ENCODE results near the gene SLC25A30.

The SLC25A30 gene

GRCh38 chr13:45417790-45418534 is at the start of gene SLC25A30:
TSS of gene SLC25A30 (minus strand) at chr13:45418373. CDS start at chr13:45411425, 6,948 bp downstream.
- ATAC-seq: peak; percentile 97

DNA sequence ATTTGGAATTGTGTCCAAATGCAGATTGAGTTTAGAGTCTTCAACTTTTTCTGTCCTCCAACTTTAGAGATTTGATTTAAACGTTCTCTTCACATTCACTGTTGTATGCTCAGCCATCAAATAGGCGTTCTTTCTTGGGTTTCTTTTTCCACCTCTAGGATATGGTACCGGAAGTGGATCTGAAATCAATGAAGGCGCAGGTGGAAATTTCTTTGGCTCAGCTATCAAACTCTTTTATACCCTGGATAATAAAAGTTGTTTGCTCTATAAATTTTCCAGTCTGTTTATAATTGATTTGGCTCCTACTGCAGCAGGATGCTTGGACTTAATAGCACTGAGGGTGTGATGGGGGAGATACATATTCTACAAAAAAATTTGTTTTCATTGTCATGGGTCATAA is 48.2 kb upstream of the SLC25A30 start:
- no peak for ATAC-seq

DNA sequence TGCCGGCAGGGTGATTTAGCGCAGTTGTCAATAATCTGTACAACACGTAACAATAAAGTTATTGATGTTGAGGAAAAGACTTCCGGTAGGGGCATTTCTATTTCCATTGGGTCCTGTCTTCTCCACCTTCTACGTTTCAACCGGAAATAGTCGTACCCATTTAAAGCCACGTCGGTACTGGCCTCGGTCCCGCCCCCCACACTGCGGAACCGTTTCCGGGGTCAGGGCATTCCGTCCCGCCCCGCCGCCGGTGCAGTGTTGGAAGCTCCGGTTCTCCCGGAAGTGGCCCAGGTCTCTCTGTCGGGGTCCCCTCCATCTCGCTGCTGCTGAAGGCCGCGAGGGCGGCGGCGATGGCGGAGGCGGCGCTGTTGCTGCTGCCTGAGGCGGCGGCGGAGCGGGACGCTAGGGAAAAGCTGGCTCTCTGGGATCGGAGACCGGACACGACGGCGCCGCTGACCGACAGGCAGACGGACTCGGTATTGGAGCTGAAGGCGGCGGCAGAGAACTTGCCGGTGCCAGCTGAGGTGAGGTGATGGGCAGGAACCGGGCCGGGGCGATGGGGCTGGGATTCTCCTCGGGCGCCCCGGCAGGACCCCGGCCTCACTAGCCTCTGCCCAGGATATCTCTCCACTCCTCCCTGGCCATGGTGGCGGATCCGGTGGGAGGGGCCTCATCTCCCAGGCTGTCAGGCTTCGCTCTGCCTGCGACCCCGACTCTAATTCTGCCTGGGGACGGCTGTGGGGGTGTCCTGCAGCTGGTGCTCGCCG is 46.7 kb upstream of the SLC25A30 start, which contains the start of gene COG3:
TSS of gene COG3 (plus strand) at position 253 of the 767 bp plus-strand sequence. CDS start at position 351, 98 bp downstream.
- peak; percentile 97 for ATAC-seq

DNA sequence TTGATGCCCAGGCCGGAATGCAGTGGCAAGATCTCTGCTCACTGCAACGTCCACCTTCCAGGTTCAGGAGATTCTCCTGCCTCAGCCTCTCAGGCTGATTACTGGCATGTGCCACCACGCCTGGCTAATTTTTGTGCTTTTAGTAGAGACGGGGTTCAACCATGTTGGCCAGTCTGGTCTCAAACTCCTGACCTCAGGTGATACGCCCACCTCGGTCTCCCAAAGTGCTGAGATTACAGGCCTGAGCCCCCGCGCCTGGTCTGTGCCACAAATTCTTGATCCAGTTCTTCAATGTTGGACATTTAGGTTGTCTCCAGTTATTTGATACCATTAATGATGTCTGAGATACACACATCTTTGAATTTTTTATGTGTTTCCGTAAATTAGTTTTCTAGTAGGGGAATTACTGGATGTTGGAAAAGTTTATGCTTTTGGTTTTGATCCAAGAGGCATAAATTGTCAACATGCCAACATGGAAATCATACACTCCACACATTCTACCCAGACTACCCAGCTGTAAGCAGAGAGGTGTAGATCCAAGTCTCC is 46.0 kb upstream of the SLC25A30 start:
- no peak for ATAC-seq

- no peak for ATAC-seq
Observed at GRCh38 chr13:45456196-45456972, 38.2 kb upstream of the SLC25A30 start.

DNA sequence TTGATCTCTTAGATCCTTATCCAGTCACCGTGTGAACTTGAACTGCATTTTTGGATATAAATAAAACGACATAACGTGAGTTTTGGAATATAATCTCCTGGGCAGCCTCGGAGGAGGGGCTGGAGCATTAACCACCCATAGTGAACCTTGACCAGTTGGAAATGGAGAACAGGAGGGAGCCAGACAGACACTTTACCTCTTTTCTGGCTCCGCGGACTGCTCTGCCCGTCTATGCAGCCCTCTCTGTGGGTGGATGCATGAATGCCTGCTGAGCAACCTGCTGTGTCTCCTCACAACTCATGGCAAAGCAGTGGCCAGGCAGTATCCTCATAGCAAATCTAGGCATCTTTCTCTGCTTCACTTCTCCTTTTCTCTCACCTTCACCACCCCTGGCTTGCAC is 36.0 kb upstream of the SLC25A30 start:
- no peak for ATAC-seq

DNA sequence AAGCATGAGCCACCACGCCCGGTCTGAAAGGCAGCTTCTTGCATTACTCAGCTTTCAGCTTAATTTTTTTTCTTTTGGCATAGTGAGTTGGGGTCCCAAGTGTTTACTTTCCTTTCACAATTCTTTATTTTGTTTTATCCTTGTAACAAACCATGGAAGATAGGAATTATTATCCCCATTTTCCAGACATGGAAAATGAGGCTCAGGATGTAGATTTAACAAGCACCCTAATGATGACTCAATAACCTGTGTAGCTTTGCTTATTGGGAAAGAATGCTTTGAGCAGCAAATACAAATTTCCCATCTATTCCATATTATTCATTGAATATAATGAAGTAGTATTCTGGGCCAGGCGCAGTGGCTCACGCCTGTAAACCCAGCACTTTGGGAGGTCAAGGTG is 33.1 kb upstream of the SLC25A30 start:
- ATAC-seq: no peak

DNA sequence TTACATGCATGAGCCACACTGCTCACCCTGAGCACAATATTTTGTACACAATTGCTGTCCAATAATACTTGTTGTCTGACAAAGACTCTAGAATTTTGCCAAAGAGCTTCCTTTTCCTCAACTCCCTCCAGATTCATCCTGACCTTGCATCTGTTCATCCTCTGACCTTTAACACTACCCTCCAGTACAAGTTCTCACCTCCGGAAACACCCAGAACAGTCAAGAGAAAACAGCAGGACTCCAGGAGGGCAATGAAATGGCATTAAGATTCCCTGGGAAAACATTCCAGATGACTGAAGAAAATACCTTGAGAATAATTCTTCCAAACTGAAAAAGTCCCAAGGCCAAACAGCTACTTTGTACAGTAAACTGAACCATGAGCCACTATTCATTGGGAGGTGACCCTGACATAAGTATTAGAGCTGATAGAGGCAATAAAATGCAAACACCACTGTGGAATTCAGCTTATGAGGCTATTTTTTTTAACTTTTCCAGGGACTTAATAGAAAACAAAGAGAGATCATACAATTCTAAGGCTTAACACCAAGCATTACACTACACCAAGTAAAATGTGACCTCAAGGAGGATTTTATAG is 30.9 kb upstream of the SLC25A30 start:
- no peak for ATAC-seq

DNA sequence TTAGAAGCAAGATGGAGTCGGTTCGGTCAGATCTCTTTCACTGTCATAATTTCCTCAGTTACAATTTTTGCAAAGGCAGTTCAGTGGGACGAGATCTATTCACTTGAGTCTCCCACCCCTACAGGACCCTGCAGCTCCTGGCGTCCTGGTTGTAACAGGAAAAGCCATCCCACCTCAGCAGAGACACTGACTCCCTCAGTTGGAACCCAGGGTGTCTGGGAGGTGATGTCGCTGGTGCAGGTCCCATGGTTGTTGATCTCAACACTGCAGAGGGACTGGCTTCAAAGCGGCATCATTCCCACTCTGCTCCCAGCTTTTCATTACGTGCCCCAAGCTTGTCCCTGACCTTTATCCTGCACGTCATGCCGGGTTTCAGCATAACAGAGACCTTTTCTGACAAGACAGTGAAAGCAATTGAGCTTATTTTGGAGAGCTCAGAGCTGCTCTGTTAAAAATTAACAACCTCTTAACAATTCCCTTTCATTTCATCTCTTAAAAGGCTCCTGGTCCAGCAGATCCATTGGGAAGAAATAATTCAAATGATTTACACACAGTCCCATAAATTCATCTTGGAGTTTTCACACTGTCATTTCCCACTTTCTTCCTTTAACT is 29.0 kb upstream of the SLC25A30 start:
- no peak for ATAC-seq

DNA sequence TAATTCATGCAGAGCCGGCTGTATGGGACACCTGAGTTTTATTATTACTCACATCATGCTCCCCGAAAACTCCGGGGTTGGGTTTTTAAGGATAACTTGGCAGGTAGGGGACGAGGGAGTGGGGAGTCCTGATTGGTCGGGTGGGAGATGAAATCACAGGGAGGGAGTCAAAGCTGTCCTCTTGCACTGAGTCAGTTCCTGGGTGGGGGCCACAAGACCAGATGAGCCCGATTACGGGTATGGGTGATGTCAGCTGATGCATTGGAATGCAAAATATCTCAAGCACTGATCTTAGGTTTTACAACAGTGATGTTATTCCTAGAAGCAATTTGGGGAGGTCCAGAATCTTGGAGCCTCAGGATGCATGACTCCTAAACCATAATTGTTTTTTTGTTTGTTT is 28.0 kb upstream of the SLC25A30 start:
- no peak for ATAC-seq

GRCh38 chr13:45445053-45445452 is 26.9 kb upstream of the SLC25A30 start:
- ATAC-seq: no peak

DNA sequence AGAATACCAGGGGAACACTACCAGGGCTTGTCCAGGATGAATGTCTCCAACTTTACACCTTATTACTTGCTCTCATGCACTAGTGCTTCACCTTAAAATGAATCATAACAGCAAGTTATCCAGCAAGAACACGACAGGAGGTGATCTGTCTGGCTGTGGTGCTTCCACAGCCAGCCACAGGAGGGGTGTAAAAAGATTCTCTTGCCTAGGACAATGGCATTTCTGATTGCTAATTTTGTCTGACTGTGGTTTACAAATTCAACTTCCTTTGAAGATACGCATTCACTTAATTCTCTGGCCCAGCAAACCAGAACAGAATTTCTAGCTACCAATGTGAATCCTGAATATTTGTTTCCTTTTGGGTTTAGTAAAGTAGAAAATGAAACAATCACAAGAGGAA is 23.5 kb upstream of the SLC25A30 start:
- ATAC-seq: peak; percentile 36 to 61

- ATAC-seq: no peak
Observed at GRCh38 chr13:45439781-45440462, 21.7 kb upstream of the SLC25A30 start.

- ATAC-seq: no peak
Observed at GRCh38 chr13:45439008-45439407, 20.8 kb upstream of the SLC25A30 start.

- no peak for ATAC-seq
Observed at GRCh38 chr13:45437947-45438346, 19.8 kb upstream of the SLC25A30 start.

DNA sequence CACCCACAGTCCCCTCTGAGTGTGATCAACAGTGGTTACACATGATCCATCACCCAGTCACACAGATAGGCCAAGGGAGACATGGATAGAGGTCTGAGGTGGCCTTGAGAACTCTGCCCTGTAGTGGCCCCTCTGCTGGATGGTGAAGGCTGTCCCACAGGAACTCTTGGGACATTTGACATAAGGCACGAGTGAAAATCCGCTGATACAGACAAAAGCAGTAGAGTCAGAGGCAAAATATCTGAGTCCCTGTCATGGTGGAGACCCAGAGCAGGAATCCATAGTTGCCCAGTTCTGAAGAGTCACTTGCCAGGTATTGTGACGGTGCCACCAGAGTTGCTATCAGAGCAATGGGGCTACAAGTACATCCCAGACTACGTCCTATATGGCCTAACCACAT is 18.8 kb upstream of the SLC25A30 start:
- ATAC-seq: no peak

DNA sequence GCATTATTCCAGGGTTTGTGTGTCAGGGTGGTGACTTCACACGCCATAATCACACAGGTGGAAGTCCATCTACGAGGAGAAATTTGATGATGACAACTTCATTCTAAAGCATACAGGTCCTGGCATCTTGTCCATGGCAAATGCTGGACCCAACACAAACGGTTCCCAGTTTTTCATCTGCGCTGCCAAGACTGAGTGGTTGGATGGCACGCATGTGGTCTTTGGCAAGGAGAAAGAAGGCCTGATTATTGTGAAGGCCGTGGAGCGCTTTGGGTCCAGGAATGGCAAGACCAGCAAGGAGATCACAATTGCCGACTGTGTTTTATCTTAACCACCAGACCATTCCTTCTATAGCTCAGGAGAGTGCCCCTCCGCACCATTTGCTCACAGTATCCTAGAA is 18.2 kb upstream of the SLC25A30 start:
- no peak for ATAC-seq

DNA sequence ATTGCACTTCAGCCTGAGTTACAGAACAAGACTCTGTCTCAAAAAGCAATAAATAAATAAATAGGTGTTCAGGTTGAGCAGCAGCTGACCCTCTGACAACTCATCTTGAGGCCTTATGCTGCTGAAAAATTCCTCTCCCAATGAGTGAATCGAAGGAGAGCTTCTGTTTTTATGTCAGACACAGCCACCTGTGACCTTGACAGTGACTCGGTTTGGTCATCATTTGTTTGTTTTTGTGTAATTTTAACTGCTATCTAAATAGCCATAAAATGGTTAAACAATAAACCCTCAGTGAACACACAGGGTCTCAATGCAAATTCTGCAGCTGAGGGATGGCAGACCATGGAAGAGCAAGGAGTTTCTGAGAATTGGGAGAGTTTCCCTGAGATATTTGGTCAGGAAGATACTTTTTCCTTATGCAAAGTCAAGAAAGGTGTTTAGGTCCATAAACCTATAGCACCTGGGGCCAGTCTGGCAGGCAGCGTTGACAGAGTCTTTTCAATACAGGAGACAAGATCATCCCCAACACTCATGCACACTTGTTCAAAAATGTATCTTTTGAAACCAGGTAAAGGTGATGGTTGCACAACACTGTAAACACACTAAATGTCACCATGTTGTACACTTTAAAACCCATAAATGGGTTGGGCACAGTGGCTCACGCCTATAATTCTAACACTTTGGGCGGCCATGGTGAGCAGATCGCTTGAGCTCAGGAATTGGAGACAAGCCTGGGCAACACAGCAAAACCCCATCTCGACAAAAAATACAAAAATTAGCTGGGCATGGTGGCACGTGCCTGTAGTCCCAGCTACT is 16.6 kb upstream of the SLC25A30 start:
- ATAC-seq: no peak

DNA sequence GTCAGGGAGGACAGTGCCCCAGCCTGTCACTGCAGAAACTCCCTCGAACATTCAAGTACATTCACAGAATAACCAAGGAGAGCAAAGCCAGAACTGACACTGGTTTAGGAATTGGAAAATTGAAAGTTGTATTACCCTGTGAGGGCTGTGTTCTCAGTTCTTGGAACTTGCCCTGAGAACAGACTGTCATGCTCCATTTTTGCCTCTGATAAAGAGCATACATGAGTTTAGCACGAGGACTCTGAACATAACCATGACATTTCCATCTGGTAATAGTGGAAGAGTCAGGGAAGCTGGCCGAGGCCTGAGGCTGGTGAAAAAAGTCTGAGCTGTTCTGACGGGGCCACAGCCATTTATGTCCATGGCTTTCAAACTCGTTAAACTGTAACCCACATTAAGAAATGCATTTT is 15.2 kb upstream of the SLC25A30 start:
- no peak for ATAC-seq

DNA sequence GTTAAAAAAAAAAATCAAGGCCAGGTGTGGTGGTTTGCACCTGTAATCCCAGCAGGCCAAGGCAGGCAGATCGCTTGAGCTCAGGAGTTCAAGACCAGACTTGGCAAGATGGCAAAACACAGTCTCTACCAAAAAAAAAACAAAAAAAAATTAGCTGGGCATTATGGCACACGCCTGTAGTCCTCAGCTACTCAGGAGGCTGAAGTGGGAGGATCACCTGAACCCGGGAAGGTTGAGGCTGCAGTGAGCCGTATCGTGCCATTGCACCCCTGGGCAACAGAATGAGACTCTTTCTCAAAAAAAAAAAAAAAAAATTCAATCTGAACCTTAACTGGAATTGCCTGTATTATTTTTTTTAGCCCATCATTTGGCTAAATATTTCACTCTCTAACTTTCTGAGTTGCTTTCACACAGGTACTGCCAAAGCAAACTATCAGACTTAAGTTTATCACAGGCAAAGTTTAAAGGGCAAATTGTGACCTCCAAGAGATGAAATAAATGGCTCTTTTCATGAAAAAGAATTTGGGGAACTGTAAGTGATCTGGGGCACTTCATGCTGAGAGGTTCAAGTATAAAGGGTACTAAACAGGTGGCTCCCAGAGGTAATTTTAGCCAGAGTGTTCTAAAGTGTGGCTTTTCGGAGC is 14.7 kb upstream of the SLC25A30 start:
- ATAC-seq: no peak
